HFFc6 (cell line): ENCODE results near the gene SLC41A1. TPM values are rescaled to one million over a fixed set of nuclear protein-coding genes. Genes with fewer than 3 reads are reported as not detected.

Experiments
- DNase-seq: peaks from one replicate; pipeline ENCODE4 v3.0.0-alpha.2; 2018
- H3K27ac Mint-ChIP-seq: 2 replicates; pipeline ENCODE4 v1.8.0; 2020; ENCODE audit warnings: mild to moderate bottlenecking, mixed read lengths
- H3K27me3 Mint-ChIP-seq: 2 replicates; pipeline ENCODE4 v1.8.0; 2021; ENCODE audit warnings: mild to moderate bottlenecking, moderate library complexity, mixed read lengths; ENCODE audit not compliant: insufficient read depth
- H3K36me3 Mint-ChIP-seq: 2 replicates; pipeline ENCODE4 v1.8.0; 2021; ENCODE audit warnings: low read depth, mixed read lengths
- H3K4me1 Mint-ChIP-seq: 2 replicates; pipeline ENCODE4 v1.8.0; 2020; ENCODE audit warnings: low read depth, mixed read lengths
- H3K4me3 Mint-ChIP-seq: 2 replicates; pipeline ENCODE4 v1.8.0; 2020; ENCODE audit warnings: mild to moderate bottlenecking, moderate library complexity, mixed read lengths
- H3K9me3 Mint-ChIP-seq: 2 replicates; pipeline ENCODE4 v1.8.0; 2020; ENCODE audit warnings: mild to moderate bottlenecking, mixed read lengths
- CTCF ChIP-seq: fragments of 200-600 bp; sonication (generic); IDR thresholded peaks from 2 replicates; pipeline ENCODE4 v1.5.0; 2021; ENCODE audit warnings: antibody characterized with exemption, mild to moderate bottlenecking
- total RNA-seq, 6 experiments: library from RNA; stranded (reverse); fragmentation: NEBNext Ultra II Directional; extraction: Animal tissue kit (Norgen Biotek cat#: 25700); gene quantifications; 2 replicates in 1 of 6; 3 replicates in 5 of 6; pipeline ENCODE4 v1.2.3, GENCODE V29; 2021

The SLC41A1 gene
- total RNA-seq, 6 experiments from 2014 or later: 31.6 to 39.8 (median 35.5) TPM

GRCh38 chr1:205748403-205749233 is 64.4 kb downstream of the SLC41A1 start:
- H3K4me3 Mint-ChIP-seq: peak overlapping the region; percentile 96
- peaks cover 5% of the 10 kb centered on the region for H3K27me3 Mint-ChIP-seq
- H3K9me3 Mint-ChIP-seq: no peaks in the 10 kb centered on the region
- H3K36me3 Mint-ChIP-seq: peaks cover 27% of the 10 kb centered on the region
- DNase-seq: peak; percentile 48
- TF ChIP-seq CTCF: no peak
- H3K27ac Mint-ChIP-seq: peak overlapping the region; percentile 91
- H3K4me1 Mint-ChIP-seq: peaks cover 50% of the 10 kb centered on the region

- TF ChIP-seq CTCF: no peak
- peak overlapping the region; percentile 57 for H3K27ac Mint-ChIP-seq
- peaks cover 27% of the 10 kb centered on the region for H3K36me3 Mint-ChIP-seq
- H3K4me1 Mint-ChIP-seq: peaks cover 59% of the 10 kb centered on the region
- peak overlapping the region; percentile 96 for H3K4me3 Mint-ChIP-seq
- no peaks in the 10 kb centered on the region for H3K9me3 Mint-ChIP-seq
- no peak for DNase-seq
- H3K27me3 Mint-ChIP-seq: peaks cover 5% of the 10 kb centered on the region
Measured at GRCh38 chr1:205746757-205747412, 66.1 kb downstream of the SLC41A1 start.

DNA sequence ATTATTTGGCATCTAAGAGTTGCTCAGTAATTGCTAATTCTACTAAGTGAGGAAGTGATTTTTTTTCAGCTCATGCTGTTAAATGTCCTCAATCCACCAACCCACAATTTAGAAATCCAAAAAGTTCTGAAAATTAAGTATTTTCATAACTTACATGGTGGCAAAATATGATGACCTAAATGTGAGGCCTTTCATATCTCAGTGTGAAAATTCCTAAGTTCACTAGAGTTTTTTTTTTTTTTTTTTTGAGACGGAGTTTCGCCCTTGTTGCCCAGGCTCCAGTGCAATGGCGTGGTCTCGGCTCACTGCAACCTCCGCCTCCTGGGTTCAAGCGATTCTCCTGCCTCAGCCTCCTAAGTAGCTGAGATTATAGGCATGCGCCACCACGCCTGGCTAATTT is 68.6 kb downstream of the SLC41A1 start:
- Mint-ChIP-seq H3K9me3 (no peaks in the 10 kb centered on the region), H3K4me3 (no peak overlapping the region), H3K4me1 (peaks cover 59% of the 10 kb centered on the region), H3K27me3 (no peaks in the 10 kb centered on the region), H3K27ac (no peak overlapping the region; the same call in 1 of the 2 replicates), H3K36me3 (peaks cover 28% of the 10 kb centered on the region)
- no peak for TF ChIP-seq CTCF
- DNase-seq: no peak

DNA sequence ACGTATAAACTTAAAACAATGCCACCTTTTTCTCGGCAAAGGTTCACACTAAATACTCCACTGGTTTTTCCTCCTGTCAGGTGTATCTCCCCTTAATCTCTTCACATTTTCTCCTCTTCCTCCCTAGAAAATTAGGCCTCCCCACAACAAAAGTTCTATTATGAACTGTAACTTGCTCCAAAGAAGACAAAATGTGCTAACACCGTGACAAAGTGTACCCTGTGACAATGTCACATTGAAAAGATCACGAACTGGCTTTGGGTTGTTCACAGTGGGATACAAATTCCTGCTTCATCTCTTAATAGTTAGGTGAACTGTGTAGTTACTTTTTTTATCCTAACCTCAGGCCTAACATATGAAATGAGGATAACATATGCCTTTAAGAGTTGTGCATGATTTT is 69.0 kb downstream of the SLC41A1 start:
- H3K4me1 Mint-ChIP-seq: peaks cover 63% of the 10 kb centered on the region
- H3K4me3 Mint-ChIP-seq: no peak overlapping the region
- no peak for TF ChIP-seq CTCF
- H3K27ac Mint-ChIP-seq: peak overlapping the region; percentile 52
- DNase-seq: no peak
- no peaks in the 10 kb centered on the region for H3K9me3 Mint-ChIP-seq
- H3K36me3 Mint-ChIP-seq: peaks cover 31% of the 10 kb centered on the region
- H3K27me3 Mint-ChIP-seq: no peaks in the 10 kb centered on the region

- Mint-ChIP-seq H3K27me3 (no peaks in the 10 kb centered on the region), H3K36me3 (peaks cover 20% of the 10 kb centered on the region), H3K4me1 (peaks cover 58% of the 10 kb centered on the region), H3K27ac (no peak overlapping the region; the same call in 1 of the 2 replicates), H3K4me3 (no peak overlapping the region), H3K9me3 (no peaks in the 10 kb centered on the region)
- no peak for TF ChIP-seq CTCF
- no peak for DNase-seq
Measured at GRCh38 chr1:205741681-205742080, 71.3 kb downstream of the SLC41A1 start.
